HG03039 (cell line): Measurements from ENCODE around the gene FFAR3.
"Not testable (repeated sequence)": the region's sequence is repeated elsewhere in the genome, so short reads cannot be mapped to it uniquely, and the experiment has no call there.

Experiments used
- ATAC-seq: cut with Tn5 transposase; IDR thresholded peaks from one replicate; pipeline ENCODE4 v1.9.1; 2021; ENCODE audit warnings: mild to moderate bottlenecking, moderate library complexity; ENCODE audit not compliant: unreplicated experiment

The FFAR3 gene

GRCh38 chr19:35373492-35373891 lies 15.2 kb downstream of the FFAR3 start:
- ATAC-seq = no peak

- not testable (repeated sequence) for ATAC-seq
These were observed 15.8 kb downstream of the FFAR3 start for GRCh38 chr19:35374031-35374430.

GRCh38 chr19:35375505-35376307 lies 17.4 kb downstream of the FFAR3 start:
- ATAC-seq = no peak

GRCh38 chr19:35377656-35378055 lies 19.4 kb downstream of the FFAR3 start:
- no peak for ATAC-seq

- ATAC-seq = no peak
These were observed 20.1 kb downstream of the FFAR3 start for GRCh38 chr19:35378356-35378755.

GRCh38 chr19:35379545-35379944 lies 21.3 kb downstream of the FFAR3 start:
- ATAC-seq = not testable (repeated sequence)

GRCh38 chr19:35379992-35380391 lies 21.7 kb downstream of the FFAR3 start:
- no peak for ATAC-seq

GRCh38 chr19:35380450-35381124 lies 22.3 kb downstream of the FFAR3 start:
- no peak for ATAC-seq

- no peak for ATAC-seq
These were observed 23.1 kb downstream of the FFAR3 start for GRCh38 chr19:35381318-35381717.

GRCh38 chr19:35381926-35382325 lies 23.7 kb downstream of the FFAR3 start:
- ATAC-seq = no peak

- ATAC-seq = no peak
These were observed 25.3 kb downstream of the FFAR3 start for GRCh38 chr19:35383536-35383935.

- no peak for ATAC-seq
These were observed 30.2 kb downstream of the FFAR3 start for GRCh38 chr19:35388277-35389054.

GRCh38 chr19:35389192-35389861 lies 31.1 kb downstream of the FFAR3 start:
- ATAC-seq = no peak

GRCh38 chr19:35392742-35393715 lies 34.8 kb downstream of the FFAR3 start:
- ATAC-seq = no peak

- ATAC-seq = no peak
These were observed 37.3 kb downstream of the FFAR3 start for GRCh38 chr19:35395382-35396199.

- no peak for ATAC-seq
These were observed 38.1 kb downstream of the FFAR3 start for GRCh38 chr19:35396240-35396885.

GRCh38 chr19:35397064-35397463 lies 38.8 kb downstream of the FFAR3 start:
- ATAC-seq = no peak

- ATAC-seq = no peak
These were observed 40.3 kb downstream of the FFAR3 start for GRCh38 chr19:35398570-35398969.

GRCh38 chr19:35399231-35399630 lies 41.0 kb downstream of the FFAR3 start:
- no peak for ATAC-seq
